HT-29 (cell line): ENCODE measurements around the gene NEDD4L. TPM values are rescaled to one million over a fixed set of nuclear protein-coding genes. Genes with fewer than 3 reads are reported as not detected.

Experiments used
- DNase-seq: peaks from one replicate; pipeline ENCODE4 v3.0.0-alpha.2; 2015; ENCODE audit warnings: low spot score
- total RNA-seq: library from RNA; depleted of rRNA; stranded (reverse); fragments of >200 nt; shearing (Covaris generic); gene quantifications from 2 replicates; pipeline ENCODE4 v1.2.3, GENCODE V29; 2014

Gene NEDD4L
- total RNA-seq, 1 experiment from 2014 or later = 83.9 TPM

- no peak for DNase-seq
Observed at GRCh38 chr18:58093311-58093803, 49.3 kb downstream of the NEDD4L start.

DNA sequence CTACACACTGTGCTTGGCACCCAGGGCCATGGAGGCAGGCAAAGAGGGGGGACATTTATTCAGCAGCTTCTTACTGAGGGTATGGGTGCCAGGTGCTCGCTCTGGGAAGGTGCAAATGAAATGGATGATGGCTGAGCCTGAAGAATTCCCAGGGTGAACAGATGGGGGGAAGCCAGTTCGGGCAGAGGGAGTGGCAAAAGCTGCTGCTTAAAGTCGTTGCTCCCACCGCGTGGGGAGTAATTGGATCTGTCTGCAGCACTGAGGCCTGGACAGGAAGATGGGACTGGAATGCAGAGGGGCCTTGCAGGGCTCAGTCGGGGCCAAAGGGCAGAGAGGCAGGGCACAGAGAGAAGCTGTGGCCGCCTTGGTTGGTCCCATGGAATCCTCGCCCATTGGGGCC, 51.2 kb downstream of the NEDD4L start:
- DNase-seq = no peak

- no peak for DNase-seq
Observed at GRCh38 chr18:58095655-58096054, 51.6 kb downstream of the NEDD4L start.

- no peak for DNase-seq
Observed at GRCh38 chr18:58096658-58097057, 52.6 kb downstream of the NEDD4L start.

DNA sequence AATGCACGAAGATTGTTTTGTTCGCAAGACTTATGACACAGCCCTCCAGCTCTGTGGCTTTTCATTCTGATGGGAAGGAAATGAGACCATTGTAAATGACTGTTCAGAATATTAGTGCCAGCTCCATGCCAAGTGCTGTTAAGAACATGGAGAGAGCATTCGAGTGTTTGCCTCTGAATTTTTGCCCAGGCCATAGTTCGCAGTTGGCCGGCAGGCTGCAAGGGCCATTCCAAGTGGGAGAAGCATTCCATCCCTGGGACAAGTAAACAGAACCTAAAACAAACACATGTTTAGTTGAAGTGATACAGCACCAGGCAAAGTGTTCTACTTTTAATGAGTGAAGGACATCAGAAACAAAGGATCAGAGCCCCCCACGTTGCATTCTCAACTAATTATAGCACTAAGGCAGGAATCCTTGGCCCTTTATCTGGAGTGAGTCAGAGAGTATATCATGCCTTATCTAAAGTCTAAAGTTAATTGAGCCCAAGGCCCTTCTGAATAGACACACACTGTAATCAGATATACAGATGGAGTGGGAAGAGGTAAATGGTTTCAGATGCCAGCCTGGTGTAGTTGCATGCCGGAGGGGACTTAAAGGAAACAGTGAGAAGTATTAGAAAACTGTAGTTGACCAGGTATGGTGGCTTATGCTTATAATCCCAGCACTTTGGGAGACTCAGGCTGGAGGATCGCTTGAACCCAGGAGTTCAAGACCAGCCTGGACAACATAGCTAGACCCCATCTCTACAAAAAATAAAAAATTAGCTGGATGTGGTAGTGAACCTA, 53.3 kb downstream of the NEDD4L start:
- no peak for DNase-seq

DNA sequence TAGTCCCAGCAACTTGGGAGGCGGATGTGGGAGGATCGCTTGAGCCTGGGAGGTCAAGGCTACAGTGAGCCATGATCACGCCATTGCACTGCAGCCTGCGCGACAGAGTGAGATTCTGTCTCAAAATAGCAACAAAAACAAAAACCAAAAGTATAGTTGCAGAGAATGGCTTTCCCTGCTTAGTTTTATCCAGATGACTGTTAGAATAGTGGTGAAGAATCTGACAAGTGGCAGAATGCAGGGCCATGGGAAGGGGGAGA, 53.8 kb downstream of the NEDD4L start:
- DNase-seq = no peak

DNA sequence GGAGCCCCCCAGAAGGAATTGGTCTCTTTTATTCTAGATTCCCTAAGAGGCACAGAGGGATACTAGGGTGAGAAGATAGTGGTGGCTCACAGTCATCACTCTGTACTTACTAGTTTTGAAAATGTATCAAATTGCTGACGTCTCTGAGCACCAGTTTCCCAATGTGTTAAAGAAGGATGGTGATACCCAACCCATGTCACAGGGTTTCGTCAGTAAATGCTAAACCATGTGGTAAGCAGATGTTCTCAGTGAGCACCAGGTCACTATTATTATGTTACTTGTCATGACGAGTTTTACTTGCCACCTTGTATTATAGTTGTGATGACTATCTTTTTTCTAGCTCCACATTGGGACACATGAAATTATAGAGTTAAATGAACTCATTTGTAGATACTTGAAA, 54.7 kb downstream of the NEDD4L start:
- no peak for DNase-seq

GRCh38 chr18:58100154-58100553, 56.1 kb downstream of the NEDD4L start:
- no peak for DNase-seq

GRCh38 chr18:58101291-58101794, 57.3 kb downstream of the NEDD4L start:
- no peak for DNase-seq

DNA sequence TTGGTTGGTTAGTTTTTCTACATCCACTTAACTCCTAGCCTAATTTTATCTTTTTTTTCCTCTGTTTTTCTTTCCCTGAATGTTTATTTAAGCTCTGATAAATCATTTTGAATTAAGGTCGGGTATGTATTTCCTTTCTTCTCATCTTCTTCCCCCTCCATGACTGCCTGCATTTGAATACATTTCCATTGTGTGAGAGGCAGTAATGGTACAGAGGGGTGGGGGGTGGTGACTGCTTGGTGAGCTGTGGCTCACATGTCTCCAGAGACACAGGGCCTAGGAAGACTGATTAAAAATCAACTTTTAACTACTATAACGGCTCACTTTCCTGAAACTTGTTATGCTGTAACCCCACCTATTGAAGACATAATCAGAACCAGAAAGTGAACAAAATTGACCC, 58.0 kb downstream of the NEDD4L start:
- no peak for DNase-seq

DNA sequence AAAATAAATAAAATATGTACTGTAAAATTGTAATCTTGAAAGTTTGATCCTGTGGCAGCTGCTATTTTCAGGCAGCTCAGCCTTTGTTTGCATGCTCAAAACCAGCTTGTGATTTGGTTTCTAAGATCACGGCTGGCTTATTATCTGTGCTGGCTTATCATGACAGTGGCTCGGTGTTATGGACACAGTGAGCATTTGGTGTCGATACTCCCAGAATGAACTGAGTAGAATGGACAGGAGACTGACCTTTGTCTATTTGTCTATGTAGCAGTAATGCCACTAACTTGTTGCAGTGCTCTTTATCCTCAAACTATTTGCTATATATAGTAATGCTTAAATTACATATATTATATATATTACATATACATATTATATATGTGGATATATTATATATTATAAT, 58.8 kb downstream of the NEDD4L start:
- no peak for DNase-seq

DNA sequence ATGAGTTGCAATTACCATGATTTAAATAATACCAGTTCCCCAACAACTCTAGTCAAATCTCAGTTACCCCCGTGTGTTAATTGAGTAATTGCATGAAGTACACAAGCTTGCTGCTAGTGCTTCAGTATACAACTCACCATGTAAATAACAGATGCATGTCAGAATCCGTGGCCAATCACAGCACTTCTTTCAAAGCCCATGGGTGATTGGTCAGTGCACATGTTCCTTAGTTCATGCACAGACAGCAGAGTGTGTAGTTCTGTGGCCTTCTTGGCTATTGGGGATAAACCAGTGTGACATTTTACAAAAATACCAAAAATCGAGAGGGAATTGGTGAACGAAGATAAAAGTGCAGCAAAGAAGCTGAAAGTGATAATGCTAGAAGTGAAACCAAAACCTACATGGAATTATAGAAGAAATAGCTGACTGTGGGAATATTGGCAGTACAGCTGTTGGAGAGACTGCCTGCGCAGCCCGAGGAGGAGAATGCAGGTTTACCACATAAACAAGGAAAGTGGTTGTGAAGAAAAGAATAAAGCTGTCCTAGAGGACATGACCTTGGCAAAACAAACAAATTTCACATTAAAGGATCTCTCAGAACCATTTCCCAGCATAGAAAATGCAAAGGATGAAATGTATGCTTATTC, 59.4 kb downstream of the NEDD4L start:
- DNase-seq = no peak

DNA sequence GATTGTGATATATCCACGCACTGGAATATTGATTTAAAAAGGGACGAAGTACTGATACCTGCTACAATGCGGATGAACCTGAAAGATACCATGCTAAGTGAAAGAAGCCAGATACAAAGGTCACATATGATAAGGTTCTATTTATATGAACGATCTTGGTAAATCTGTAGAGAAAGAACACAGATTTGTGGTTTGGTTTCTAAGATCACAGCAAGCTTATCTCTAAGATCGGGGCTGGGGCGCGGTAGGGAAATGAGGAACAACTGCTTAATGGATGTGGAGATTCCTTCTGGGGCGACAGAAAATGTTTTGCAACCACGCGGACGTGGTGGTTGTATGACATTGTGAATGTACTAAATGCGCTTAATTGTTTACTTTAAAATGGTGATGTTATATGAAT, 60.1 kb downstream of the NEDD4L start:
- DNase-seq = no peak

GRCh38 chr18:58105206-58105887, 61.3 kb downstream of the NEDD4L start:
- no peak for DNase-seq

- no peak for DNase-seq
Observed at GRCh38 chr18:58105888-58106260, 61.8 kb downstream of the NEDD4L start.

GRCh38 chr18:58106289-58107070, 62.5 kb downstream of the NEDD4L start:
- DNase-seq = no peak

DNA sequence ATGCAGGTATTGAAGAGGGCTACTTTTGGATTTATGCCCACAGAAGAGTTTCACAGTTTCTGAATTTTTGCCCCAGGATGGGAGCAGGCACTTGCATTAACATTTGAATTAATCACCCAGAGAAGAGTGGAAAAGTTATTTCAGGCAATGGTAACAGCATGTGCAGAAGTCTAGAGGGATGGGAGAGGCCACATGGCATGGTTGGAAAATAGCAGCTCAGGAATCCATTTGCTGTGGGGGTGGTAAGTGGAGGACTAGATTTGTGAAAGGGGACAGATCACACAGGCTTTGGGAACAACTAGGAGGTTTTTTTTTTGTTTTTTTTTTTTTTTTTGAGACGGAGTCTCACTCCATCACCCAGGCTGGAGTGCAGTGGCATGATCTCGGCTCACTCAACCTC, 65.2 kb downstream of the NEDD4L start:
- no peak for DNase-seq

GRCh38 chr18:58110398-58110797, 66.4 kb downstream of the NEDD4L start:
- no peak for DNase-seq

- DNase-seq = no peak
Observed at GRCh38 chr18:58112174-58112573, 68.1 kb downstream of the NEDD4L start.

GRCh38 chr18:58113337-58113736, 69.3 kb downstream of the NEDD4L start:
- no peak for DNase-seq

DNA sequence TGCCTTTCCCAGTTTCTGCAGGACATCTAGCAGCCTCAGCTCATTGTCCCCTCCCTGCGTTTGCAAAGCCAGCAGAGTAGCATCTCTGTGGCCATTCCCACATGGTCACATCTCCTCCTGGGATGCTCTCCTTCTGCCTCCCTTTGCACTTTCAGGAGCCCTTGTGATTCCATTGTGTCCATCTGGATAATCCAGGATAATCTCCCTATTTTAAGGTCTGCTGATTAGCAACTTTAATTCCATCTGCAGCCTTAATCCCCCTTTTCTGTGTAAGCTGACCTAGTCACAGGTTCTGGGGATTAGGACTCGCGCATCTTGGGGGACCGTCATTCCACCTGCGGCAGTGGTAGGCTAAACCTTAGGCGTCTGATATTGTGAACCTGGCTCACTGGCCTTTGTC, 70.7 kb downstream of the NEDD4L start:
- no peak for DNase-seq

GRCh38 chr18:58116818-58117217, 72.8 kb downstream of the NEDD4L start:
- no peak for DNase-seq
